ENCODE results near the gene TRIM6. TPM values are rescaled to one million over a fixed set of nuclear protein-coding genes. Genes with fewer than 3 reads are reported as not detected.

TRIM6 gene
- total and polyA plus RNA-seq, 9 of the 15 experiments (the other 6 are each of a cell fraction or from before 2014, with no cell fraction given): 5.0 to 11.8 (median 8.7) TPM

GRCh38 chr11:5624489-5625279 is 28.2 kb downstream of the TRIM6 start, which contains the start of gene TRIM34 (continued):
- TF ChIP-seq ZMIZ1 (IDR thresholded peaks at IDR 0.05; ENCODE audit: low read depth in 2 of 2, low read length in 2 of 2): no peak
- TF ChIP-seq RFX7 (CRISPR knock-in tag; IDR thresholded peaks at IDR 0.05): no peak
- TF ChIP-seq ZNF507 (tag; conservative IDR thresholded peaks at IDR 0.05): no peak
- no peak for TF ChIP-seq SMARCC2 (IDR thresholded peaks at IDR 0.05; ENCODE audit: low read depth)
- no peak for TF ChIP-seq RNF2 (IDR thresholded peaks at IDR 0.05)
- peak; percentile 32; the same call in 1 of the 2 replicates for TF ChIP-seq ATF7 (IDR thresholded peaks at IDR 0.05)
- TF ChIP-seq LCOR (CRISPR knock-in tag; IDR thresholded peaks at IDR 0.05): peak; percentile 41; the same call in 1 of the 2 replicates
- TF ChIP-seq SMC3 (conservative IDR thresholded peaks at IDR 0.05; ENCODE audit: insufficient read depth, low read depth, low read length): no peak
- peak; percentile 65 for TF ChIP-seq ELF1 (tag; IDR thresholded peaks at IDR 0.05)
- no peak for TF ChIP-seq HCFC1 (IDR thresholded peaks at IDR 0.05; ENCODE audit: low read depth, low read length)
- TF ChIP-seq ZEB2 (IDR thresholded peaks at IDR 0.05): peak; percentile 25; the same call in 1 of the 2 replicates
- TF ChIP-seq SNRNP70 (optimal IDR thresholded peaks at IDR 0.05; ENCODE audit: low read depth, low read length): no peak
- no peak for TF ChIP-seq ZKSCAN8 (CRISPR knock-in tag; IDR thresholded peaks at IDR 0.05)
- peak; percentile 23; the same call in 1 of the 2 replicates for TF ChIP-seq POLR2H (tag; IDR thresholded peaks at IDR 0.05; ENCODE audit: low read depth)
- TF ChIP-seq RHOXF2B (CRISPR knock-in tag; conservative IDR thresholded peaks at IDR 0.05): no peak
- TF ChIP-seq MXD1 (CRISPR knock-in tag; IDR thresholded peaks at IDR 0.05; ENCODE audit: borderline replicate concordance, poor library complexity, severe bottlenecking): no peak
- TF ChIP-seq RCOR1 (IDR thresholded peaks at IDR 0.05; ENCODE audit: borderline replicate concordance in 1 of 2, low read depth in 2 of 2, low read length in 2 of 2): peak in 1 of 2 experiments; percentile 47; a peak in 1 of 4 replicates
- TF ChIP-seq TOE1 (IDR thresholded peaks at IDR 0.05; ENCODE audit: borderline replicate concordance): no peak
- TF ChIP-seq TOE1 (CRISPR knock-in tag; IDR thresholded peaks at IDR 0.05; ENCODE audit: borderline replicate concordance, low read depth): no peak
- no peak for TF ChIP-seq ZNF518B (CRISPR knock-in tag; IDR thresholded peaks at IDR 0.05)
